HG03558 (cell line): Measurements from ENCODE around the gene MIPOL1.
"Not testable (repeated sequence)": the region's sequence is repeated elsewhere in the genome, so short reads cannot be mapped to it uniquely, and the experiment has no call there.

ENCODE experiments used
- ATAC-seq: cut with Tn5 transposase; IDR thresholded peaks from one replicate; pipeline ENCODE4 v1.9.1; 2021; ENCODE audit warnings: moderate number of reproducible peaks; ENCODE audit not compliant: unreplicated experiment; ENCODE audit errors: extremely low read depth

The MIPOL1 gene, protein sequence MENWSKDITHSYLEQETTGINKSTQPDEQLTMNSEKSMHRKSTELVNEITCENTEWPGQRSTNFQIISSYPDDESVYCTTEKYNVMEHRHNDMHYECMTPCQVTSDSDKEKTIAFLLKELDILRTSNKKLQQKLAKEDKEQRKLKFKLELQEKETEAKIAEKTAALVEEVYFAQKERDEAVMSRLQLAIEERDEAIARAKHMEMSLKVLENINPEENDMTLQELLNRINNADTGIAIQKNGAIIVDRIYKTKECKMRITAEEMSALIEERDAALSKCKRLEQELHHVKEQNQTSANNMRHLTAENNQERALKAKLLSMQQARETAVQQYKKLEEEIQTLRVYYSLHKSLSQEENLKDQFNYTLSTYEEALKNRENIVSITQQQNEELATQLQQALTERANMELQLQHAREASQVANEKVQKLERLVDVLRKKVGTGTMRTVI

DNA sequence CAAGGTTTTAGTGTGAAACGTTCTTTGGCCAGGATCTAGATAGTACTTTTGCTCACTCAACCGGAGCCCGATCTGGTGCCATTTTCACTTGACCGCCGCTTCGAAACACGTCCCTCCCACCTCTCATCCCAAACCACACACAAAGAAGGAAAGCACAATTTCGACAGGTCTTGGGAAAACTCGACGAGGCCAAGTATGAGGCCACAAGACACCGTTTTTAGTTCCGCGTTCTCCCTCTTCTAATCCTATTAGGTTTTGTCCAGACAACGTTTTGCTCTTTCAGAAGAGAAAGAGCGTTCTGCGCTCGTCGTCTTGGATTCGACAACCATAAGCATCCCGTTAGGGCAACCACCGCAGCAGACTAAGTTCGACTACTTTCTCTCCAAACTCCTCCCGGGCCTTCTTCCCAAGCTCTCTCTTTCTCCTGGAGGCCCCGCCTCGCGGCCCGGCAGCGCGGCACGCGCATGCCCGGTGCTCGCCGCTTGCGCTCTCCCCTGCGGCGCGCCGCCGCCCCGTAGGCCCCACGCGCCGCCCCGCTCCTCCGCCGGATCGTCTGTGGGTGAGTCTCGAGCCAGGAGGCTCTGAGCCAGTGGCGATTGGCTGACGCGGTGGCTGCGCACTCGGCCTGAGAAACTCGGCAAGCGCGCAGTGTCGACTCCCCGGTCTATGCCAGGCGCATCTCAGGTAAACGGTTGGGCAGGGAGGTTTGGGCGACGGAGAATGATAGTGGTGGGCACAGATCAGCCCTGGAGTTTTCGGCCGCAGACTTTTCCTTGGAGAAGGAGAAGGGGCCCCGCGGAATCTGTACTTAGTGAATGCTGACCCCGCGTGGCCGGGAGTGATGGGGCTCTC lies at the start of gene MIPOL1:
Gene MIPOL1 (plus strand): TSS at position 517 of the 852 bp plus-strand sequence. CDS start 49,952 bp downstream, outside the sequence.
- ATAC-seq = no peak

- ATAC-seq = no peak
These were observed 47.3 kb upstream of the MIPOL1 start for GRCh38 chr14:37150414-37150813.

DNA sequence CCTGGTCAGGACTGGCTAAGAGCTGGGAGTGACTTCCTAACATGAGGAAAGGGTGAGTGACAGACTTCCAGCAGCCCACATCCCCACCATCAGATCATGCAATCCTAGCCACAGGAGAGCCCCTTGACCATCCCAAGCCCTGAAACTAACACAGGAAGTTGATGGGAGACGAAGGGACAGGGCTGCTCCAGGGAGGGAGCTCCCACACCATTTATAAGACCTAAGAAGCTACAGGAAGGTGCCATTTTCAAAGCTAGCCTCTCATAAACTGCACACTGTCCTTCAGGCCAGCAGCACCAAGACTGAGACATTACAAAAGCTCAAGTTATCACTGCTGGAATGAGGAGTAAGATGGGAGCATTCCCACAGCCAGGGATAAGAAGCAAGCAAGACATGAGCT lies 44.7 kb upstream of the MIPOL1 start:
- no peak for ATAC-seq

- ATAC-seq = no peak
These were observed 44.3 kb upstream of the MIPOL1 start for GRCh38 chr14:37153483-37153882.

GRCh38 chr14:37157987-37158386 lies 39.8 kb upstream of the MIPOL1 start:
- ATAC-seq = no peak

- not testable (repeated sequence) for ATAC-seq
These were observed 35.4 kb upstream of the MIPOL1 start for GRCh38 chr14:37162307-37162706.

DNA sequence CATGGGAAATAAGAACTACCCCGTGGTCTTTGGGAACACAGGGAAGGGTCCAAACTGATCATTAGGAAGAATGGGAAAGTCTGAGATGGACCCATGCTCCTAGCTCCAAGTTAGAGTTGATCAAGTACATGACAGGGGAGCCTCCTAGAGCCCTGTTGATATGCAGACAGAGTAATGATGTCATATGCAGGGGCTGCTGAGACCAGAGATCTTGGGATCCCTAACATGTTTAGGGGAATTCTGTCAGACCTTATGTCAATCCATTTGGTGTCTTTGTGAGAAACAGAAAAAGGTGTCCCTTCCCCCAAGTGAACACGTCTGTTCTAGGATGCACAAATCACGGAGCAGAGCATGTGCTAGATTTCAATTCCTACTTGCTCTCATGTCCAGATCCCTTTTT lies 31.9 kb upstream of the MIPOL1 start:
- ATAC-seq = no peak

DNA sequence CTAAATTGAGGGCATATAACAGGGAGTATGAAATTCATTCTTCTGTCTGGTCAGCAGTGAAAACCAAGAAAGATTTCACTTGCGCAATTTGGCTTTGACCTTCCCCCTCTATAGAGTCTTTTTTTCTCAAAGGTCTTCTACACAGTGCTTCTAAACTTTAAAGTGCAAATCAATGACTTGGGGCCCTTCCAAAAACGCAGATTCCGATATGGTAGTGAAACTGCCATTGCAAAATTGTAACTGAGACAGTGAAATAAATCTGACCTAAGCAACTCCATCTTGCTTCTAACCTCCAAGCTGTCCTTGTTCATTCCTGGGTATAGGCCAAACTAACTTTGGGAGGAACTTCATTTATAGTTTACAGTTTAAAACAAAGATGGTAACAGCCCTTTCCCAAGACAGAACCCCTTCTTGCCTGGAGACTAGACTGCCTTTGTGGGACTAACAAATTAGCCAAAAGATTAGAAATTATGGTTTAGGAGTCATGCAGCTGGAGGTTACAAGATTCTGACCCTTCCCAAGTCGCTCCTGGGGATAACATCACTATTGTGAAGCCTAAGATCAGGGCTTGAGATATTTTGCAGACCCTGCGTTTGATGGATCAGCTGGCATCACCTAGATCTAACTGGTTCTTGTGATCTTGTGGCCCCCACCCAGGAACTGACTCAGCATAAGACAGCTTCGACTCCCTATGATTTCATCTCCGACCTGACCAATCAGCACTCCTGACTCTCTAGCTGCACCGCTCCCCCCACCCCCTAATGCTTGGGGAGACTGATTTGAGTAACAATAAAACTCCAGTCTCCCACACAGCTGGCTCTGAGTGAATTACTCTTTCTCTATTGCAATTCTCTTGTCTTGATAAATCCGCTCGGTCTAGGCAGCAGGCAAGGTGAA lies 30.3 kb upstream of the MIPOL1 start:
- no peak for ATAC-seq

- ATAC-seq = no peak
These were observed 29.0 kb upstream of the MIPOL1 start for GRCh38 chr14:37168721-37169120.

- no peak for ATAC-seq
These were observed 27.5 kb upstream of the MIPOL1 start for GRCh38 chr14:37170237-37170636.

GRCh38 chr14:37170993-37171392 lies 26.7 kb upstream of the MIPOL1 start:
- ATAC-seq = no peak

DNA sequence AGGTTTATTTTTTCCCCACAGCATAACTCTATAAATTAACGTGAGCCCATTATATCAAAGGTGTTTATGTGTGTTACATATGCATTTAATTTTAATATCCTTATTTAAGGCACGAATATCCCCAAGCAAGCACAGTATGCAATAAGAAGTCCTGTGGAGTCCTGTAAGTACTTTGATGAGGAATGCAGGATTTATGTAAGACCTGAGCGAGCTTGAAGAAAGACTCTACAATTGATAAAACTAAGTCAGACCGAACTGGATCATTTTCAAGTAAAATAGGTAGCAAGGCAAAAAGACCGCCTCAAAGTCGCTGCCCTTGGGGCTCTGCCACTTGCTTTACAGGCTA lies 26.1 kb upstream of the MIPOL1 start:
- no peak for ATAC-seq

- no peak for ATAC-seq
These were observed 25.5 kb upstream of the MIPOL1 start, which contains the start of gene SLC25A21 for GRCh38 chr14:37172024-37172869. Gene SLC25A21, minus strand, starts transcription at chr14:37172606.

DNA sequence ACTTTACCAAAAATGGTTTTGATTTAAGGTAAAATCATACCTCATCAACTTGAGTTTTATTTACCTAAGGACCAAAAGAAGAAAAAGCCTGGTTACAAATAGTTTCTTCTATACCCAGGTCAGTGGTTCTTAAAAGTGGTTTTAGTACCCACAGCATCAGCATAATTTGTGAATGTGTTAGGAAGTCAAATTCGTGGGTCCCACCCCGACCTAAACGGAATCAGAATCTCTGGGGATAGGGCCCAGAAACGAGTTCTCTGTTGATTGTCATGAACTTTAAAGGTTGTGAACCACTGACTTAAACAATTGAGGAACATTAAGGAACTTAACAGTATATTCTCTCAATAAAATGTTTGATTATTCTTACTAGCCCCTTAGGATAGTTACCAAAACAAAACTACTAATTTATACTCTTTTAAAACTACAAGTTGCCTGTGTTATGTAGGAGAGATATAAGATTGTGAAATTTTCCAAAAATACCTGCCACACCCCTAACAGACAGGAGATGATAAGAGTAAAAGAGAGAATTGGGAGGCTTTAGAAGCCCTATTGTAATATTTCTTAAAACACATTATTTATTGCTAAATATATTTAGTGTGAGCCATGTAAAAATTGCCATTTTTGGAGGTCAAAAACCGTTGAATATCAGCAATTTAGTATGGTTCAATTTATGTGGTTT lies 24.7 kb upstream of the MIPOL1 start:
- ATAC-seq = no peak

GRCh38 chr14:37179896-37180502 lies 17.7 kb upstream of the MIPOL1 start:
- ATAC-seq = no peak

- ATAC-seq = not testable (repeated sequence)
These were observed 16.9 kb upstream of the MIPOL1 start for GRCh38 chr14:37180886-37181285.

- no peak for ATAC-seq
These were observed 16.3 kb upstream of the MIPOL1 start for GRCh38 chr14:37181441-37181840.

DNA sequence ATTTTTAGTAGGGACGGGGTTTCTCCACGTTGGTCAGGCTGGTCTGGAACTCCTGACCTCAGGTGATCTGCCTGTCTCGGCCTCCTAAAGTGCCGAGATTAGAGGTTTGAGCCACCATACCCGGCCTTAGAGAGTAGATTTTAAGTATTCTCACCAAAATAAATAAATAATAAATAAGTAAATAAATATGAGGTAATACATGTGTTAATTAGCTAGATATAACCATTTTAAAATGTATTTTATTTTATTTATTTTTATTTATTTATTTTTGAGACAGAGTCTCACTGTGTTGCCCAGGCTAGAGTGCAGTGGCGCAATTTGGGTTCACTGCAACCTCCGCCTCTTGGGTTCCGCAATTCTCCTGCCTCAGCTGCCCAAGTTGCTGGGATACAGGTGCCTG lies 13.2 kb upstream of the MIPOL1 start:
- ATAC-seq = not testable (repeated sequence)
